Kidney capillary endothelial cell (primary cell): ENCODE data around the gene PGAM1.
A peak's percentile ranks its signal among the peaks of the same experiment; 100 is the strongest.
"Not testable (repeated sequence)": the region's sequence is repeated elsewhere in the genome, so short reads cannot be mapped to it uniquely, and the experiment has no call there.

Source experiments
- DNase-seq: peaks from one replicate; pipeline ENCODE4 v3.0.0-alpha.2; 2018; ENCODE audit warnings: low spot score

The PGAM1 gene

DNA sequence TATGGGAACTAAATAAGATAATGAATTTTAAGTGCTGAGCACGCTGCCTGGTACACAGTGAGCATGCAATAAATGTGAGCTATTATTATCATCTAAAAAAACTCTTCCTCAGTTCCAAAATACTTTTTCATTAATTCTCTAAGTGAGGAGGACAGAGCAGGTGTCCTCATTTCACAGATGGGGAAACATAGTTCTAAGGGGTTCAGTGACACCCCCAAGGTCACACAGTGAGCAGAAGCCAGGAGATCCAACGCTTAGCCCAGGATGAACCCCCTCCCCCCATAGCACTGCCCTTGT, 18.1 kb upstream of the PGAM1 start:
- DNase-seq, result no peak

- no peak for DNase-seq
Measured at GRCh38 chr10:97408496-97408992, 17.4 kb upstream of the PGAM1 start.

DNA sequence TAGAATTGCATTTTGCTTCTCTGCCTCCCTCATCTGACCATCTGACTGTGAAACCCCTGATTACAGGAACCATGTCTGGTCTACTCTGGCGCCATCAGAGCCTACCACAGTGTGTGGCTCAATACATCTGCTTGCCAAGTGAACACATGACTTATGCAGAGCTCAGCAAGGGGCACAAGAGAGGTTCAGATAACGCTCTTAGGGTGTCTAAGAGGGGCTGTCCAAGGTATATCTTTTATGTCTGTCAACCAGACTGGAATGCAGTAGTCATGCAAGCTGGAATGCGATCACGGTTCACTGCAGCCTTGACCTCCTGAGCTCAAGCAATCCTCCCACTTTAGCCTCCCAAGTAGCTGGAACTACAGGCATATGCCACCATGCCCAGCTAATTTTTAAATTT, 14.6 kb upstream of the PGAM1 start:
- no peak for DNase-seq

- DNase-seq, result no peak
Measured at GRCh38 chr10:97412891-97413304, 13.1 kb upstream of the PGAM1 start.

DNA sequence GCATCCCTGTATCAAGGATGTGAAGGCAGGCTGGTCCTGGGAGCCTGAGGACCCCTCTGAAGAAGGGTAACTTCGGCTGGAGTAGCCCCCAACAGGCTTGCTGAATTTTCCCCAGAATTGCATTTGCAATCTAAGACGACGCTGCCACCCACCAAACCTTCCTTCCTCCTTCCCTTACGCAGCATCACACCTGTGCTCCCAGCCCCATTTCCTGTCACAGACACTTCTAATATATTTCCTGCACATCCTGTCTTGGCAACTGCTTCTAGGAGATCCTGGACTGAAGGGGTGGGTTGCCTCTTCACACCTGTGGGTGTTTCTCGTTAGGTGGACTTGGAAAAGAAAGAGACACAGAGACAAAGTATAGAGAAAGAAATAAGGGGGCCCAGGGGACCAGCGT, 9.4 kb upstream of the PGAM1 start:
- DNase-seq, result no peak

DNA sequence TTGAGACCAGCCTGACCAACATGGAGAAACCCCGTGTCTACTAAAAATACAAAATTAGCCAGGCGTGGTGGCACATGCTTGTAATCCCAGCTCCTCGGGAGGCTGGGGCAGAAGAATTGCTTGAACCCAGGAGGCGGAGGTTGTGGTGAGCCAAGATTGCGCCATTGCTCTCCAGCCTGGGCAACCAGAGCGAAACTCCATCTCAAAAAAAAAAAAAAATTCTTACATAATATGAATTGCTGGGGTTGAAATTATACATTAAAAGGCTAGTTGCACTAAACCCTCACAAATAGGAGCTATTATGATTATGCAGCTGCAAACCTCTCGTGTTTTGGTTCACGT, 2.3 kb upstream of the PGAM1 start:
- not testable (repeated sequence) for DNase-seq

- DNase-seq, result peak; percentile 19
Measured at GRCh38 chr10:97426776-97427570, 982 bp downstream of the PGAM1 start.

GRCh38 chr10:97427571-97428179, 1.7 kb downstream of the PGAM1 start:
- DNase-seq, result peak; percentile 60

DNA sequence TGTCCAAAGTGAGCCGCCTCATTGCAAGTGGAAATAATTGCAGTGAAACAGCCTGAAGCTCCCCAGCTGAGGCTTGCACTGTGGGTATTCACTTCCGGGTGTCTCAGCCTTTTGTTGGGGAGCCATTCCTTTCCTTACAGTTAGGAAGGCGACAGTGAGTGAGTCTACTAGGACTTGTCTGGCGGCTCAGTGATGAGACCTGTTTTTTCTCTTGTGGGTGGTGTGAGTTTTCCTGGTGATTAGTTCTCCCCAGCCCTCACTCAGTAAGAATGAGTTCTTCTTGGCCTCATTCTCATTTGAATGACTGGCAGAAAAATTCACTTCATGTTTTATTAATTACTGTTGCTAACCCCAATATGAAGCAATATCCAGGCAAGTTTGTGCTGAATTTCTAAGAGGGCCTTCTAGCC, 2.6 kb downstream of the PGAM1 start:
- peak; percentile 30 for DNase-seq

GRCh38 chr10:97434055-97434454, 8.1 kb downstream of the PGAM1 start:
- no peak for DNase-seq

DNA sequence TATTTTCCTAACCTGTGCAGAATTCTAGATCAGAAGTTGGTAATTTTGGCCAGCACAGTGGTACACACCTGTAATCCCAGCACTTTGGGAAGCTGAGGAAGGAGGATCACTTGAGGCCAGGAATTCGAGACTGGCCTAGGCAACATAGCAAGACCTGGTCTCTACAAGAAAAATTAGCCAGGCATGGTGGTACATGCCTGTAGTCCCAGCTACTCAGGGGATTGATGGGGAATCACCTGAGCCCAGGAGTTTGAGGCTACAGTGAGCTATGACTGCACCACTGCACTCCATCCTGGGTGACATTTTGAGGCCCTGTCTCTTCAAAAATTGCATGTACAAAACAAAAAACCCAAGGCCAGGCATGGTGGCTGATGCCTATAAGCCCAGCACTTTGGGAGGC, 8.6 kb downstream of the PGAM1 start:
- DNase-seq, result no peak

DNA sequence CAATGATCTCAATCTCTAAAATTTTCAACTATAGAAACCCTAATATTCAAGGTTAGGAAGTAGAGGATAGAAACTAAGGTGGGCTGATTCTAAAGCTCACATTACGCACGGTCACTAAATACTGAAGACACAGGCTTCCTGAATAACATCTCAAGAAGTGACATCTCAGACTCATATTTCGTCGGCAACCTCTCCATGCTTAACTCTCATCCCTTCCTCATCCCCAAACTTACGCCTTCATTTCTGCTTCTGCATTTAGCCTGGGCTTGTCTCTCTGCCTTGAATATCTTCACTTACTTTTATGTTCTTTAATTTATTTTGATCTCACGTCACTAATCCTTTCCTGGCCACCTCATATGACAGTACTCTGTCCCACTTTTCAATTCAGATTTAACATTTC, 9.2 kb downstream of the PGAM1 start:
- DNase-seq, result no peak

GRCh38 chr10:97442277-97442676, 16.3 kb downstream of the PGAM1 start:
- DNase-seq, result no peak

DNA sequence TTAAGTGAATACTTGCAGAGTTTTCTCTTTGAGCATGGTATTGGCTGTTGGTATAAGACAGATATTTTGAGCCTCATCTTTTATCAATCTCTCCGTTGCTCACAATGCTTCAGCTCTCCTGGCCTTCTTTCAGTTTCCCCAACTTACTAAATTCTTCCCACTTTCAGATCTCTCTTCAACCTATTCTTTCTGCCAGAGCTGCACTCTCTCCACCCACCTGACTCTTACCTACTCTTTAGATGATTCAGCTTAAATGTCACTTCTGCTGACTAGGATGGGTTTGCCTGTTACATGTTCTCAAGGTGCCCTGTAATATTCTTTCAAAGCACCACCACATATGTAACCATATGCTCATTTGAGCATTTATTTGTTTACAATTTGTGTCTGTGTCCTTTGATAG, 18.2 kb downstream of the PGAM1 start:
- DNase-seq, result no peak

GRCh38 chr10:97445357-97445721, 19.3 kb downstream of the PGAM1 start:
- DNase-seq, result no peak

- peak; percentile 94 for DNase-seq
Measured at GRCh38 chr10:97445722-97446639, 20.0 kb downstream of the PGAM1 start, which contains the start of the genes EXOSC1 and ZDHHC16. Gene EXOSC1, minus strand, starts transcription at chr10:97446006. Its CDS starts 21 bp downstream, at chr10:97445985. Gene ZDHHC16, plus strand, starts transcription at chr10:97446175. Its CDS starts 5,501 bp downstream, at chr10:97451676.

DNA sequence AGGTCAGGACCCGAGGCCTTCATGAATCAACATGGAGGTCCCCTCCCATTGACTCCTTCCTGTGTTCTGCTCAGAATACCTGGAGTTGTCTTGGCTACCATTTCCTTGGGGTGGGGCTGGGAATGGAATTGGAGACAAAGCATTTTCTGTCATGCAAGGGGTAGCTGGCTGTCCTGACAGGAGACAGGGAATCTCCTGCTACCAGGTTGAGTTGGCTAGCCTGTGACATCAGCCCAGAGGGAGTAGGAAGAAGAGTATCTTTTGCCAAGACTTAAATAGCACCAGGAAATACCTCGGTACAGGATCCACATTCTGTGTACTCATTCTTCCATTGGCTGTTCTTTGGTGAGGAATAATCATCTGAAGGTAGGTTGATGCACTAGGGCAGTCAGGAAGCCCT, 24.8 kb downstream of the PGAM1 start:
- no peak for DNase-seq

DNA sequence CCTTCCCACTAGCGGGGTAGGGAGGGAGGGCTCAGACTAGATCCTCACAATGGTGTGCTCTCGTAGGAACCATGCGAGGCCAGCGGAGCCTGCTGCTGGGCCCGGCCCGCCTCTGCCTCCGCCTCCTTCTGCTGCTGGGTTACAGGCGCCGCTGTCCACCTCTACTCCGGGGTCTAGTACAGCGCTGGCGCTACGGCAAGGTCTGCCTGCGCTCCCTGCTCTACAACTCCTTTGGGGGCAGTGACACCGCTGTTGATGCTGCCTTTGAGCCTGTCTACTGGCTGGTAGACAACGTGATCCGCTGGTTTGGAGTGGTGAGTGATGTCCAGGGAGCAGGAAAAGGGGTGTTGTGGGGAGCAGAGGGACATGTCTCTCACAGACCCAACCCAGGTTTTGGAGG, 25.6 kb downstream of the PGAM1 start:
- DNase-seq, result no peak

GRCh38 chr10:97452352-97452751, 26.4 kb downstream of the PGAM1 start:
- no peak for DNase-seq

GRCh38 chr10:97454330-97455036, 28.5 kb downstream of the PGAM1 start:
- no peak for DNase-seq

DNA sequence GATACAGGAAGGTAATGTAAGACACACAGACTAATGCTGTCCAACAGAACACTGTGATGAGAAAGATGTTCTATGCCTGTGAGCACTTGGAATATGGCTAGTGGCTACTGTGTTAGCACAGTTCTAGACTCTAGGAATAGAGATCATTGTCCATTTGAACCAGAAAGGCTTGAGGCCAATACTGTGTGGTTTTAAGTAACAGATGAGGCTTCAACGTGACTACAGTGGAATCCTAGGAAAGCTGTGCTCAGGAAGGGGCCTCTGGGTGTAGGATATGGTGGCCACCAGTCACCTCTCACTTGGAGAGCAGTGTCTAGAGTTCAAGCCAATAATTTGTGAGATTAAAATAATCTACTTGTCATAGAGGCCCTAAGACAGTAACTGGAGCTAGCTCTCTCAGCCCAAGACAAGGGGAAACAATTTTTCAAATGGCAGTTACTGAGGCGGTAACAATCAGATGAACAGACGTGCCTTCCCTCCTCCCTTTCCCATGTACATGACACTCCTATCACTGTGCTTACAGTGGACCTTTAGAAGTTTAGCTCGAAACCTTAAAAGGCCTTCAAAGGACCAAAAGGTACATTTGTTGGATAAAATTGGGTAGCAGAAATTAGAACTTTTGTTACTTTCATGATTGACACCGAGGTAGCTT, 30.2 kb downstream of the PGAM1 start:
- no peak for DNase-seq

- no peak for DNase-seq
Measured at GRCh38 chr10:97456686-97457065, 30.7 kb downstream of the PGAM1 start.
